ENCODE measurements around the gene ITIH5.

Gene ITIH5

DNA sequence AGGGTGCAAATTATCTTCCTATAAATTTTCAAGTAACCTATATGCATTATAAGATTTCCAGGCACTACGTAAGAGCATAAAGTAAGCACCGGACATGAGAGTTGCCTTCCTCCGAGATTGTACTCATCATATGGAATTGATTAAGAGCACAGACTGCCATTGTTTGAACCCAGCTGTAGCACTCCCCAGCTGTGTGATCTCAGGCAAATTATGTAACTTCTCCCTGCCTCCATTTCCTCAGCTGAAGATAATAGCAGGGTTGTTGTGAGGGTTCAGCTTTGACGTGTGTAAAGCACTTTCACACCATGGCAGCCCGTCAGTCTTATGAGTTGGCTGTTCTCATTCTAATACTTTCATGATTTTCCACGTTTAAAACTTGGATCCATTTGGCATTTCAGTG is 122.6 kb downstream of the ITIH5 start:
- no peak for DNase-seq

DNA sequence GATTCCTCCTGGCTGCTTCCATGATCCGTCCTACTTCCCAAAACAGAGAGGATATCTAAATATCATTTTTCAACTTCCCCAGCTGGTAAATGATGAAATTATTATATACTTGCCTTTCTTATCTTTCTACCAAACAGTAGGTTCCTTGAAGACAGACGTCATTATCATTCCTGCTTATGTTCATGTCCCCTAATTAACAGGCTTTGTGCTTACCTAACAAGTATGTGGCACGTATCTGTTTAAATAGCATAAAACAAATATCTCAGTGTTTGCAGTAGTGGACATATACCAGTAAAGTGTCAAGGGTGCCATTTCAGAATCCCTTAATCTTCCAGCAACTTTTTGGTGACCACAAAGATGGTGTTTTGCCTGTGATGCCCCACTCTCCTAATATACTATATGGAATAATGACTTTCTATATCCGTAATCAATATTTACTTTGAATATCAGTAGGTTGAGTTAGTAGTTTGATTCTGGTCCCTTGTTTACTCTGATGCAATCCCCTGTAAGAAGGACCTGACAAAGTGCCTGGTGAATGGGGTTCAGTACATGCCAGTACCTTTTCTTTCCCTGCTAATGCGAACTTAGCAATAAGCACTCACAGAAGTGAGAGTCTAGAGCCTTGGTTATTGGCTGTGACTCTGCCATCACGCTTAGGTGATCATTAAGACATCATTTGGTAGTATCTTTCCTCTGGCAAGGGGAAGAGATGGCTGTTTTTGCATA is 124.4 kb downstream of the ITIH5 start:
- DNase-seq = no peak

DNA sequence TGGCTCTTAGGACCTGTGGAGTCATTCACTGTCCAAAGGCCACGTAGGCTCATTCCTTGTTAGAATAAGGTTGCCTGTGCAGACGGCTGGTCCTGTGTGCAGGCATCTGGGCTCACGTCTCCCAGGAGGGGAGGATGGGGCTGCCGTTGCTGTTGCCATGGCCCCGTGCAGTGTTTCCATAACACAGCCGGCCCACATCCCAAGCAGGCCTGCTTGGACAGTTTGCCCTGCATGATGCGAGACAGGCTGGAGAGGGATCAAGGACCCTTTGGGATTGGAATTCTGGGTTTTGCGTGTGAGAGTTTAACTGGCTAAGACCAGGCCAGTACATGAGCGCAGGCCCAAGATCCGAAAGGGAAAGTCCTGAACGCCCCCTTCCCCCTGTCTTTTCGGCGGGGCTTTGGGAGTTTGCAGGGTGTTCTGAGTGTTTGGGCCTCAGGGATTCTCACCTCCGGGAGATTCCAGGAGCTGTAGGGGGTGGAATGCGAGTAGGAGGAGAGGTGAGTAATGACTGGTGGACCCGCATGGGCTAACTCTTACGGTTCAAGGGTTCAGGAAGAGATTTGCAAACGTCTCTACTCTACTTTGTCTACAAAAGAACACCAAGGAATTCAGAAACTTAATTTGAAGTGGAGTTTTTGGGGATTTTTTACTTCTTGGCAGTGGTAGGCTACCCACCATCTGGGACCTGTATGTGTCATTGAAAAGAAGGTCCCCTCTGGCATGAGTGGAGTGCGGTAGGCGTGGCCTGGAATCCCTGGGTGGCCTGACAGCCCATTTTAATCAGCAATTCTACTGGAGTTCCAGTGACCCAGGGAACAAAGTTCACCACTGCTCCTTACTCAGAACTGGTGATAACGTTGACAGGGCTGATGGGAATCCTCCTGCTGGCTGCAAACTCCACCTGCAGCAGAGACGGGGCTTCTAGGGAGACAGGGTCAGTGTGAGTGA is 125.4 kb downstream of the ITIH5 start:
- no peak for DNase-seq

DNA sequence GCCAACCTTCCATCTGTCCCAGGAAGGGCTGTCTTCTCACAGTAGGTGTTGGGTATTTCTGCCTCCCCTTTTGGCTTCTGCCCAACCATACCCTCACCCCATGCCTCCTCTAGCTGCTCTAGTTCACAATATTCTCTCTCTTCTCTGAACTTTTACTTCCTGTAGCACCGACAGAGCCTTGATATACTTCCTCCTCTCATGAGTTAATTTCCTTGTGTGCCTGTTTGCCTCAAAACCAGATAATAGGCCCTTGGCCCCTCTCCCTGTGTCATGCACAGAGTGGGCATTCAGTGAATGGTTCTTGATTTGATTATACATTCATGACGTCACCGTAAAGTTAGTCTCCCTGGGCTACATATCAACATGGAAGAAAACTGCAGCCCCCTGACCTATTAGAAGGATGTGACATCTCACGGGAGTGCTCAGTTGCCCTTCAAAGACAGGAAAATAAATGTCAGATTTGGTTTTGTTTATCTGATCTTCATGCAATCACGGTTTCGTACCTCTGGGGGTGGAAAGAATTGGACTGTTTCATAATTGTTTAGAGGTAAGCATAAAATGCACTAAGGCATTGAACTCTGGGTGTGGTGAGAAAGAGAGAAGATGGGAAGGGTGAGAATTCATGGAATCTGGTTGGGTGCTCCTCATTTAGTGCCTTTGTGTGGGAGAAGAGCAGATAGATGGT is 127.7 kb downstream of the ITIH5 start:
- DNase-seq = no peak

DNA sequence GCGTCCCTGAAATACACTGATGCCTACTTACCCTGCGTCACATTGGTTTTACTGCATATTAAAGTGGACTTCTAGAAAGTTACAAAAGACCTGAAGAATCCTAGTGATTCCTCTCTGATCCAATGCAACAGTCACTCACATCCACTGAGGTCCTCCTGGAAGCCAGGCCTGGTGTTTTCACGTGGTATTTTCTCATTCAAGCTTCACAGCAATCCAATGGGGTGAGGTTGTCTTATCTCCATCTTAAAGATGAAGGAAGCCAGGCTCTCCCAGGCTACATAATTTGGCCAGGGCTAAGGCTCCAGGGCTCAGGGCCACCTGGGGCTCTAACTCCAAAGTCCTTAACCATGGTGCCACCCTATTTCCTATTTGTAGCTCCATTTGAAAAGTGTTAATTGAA is 129.6 kb downstream of the ITIH5 start:
- no peak for DNase-seq

DNA sequence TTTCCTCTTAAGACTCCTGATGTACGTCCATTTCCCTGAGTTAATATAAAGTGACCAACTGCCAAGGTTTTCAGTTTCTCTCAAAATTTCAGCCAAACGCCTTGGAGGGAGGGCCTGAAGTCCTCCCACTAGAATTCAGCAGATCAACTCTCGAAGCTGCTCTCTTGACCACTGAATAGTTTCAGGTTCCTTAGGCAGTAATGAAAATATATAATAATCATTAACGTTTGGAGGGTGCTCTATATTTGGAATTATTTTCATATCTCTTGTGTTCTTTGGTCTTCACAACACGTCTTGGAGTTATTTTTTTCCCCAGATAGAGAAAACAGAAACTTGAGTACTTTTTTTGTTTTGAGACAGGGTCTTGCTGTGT is 132.3 kb downstream of the ITIH5 start:
- DNase-seq = no peak

DNA sequence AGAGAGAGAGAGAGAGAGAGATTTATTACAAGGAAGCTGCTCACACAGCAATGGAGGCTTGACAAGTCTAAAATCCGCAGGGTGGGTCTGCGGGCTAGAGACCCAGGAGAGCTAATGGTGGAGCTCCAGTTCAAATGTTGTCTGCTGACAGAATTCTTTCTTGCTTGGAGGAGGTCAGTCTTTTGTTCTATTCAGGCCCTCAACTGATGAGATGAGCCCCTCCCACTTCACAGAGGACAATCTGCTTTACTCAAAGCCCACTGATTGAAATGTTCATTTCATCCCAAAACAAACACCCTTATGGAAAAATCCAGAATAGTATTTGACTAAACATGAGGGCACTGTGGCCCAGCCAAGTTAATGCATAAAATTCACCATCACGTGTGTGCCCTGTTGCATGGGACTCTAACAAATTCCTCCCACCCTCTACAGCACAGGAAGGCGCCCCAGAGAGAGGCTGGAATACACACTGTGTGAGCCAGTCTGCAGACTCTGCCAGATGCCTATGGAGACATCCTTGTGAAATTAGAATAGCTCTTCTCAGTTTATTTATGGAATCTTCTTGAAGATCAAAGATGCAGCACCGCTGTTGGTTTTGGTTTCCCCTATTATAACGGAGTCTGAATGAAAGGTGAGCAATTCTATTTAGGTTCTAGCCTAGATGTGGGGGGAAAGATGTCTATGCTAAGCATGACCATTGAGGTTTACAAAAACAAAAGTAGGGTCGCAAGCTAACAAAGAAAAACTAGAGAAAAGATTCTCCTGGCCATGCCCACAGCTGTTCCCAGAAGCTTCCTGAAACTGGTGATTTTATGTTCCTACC is 132.9 kb downstream of the ITIH5 start:
- no peak for DNase-seq

DNA sequence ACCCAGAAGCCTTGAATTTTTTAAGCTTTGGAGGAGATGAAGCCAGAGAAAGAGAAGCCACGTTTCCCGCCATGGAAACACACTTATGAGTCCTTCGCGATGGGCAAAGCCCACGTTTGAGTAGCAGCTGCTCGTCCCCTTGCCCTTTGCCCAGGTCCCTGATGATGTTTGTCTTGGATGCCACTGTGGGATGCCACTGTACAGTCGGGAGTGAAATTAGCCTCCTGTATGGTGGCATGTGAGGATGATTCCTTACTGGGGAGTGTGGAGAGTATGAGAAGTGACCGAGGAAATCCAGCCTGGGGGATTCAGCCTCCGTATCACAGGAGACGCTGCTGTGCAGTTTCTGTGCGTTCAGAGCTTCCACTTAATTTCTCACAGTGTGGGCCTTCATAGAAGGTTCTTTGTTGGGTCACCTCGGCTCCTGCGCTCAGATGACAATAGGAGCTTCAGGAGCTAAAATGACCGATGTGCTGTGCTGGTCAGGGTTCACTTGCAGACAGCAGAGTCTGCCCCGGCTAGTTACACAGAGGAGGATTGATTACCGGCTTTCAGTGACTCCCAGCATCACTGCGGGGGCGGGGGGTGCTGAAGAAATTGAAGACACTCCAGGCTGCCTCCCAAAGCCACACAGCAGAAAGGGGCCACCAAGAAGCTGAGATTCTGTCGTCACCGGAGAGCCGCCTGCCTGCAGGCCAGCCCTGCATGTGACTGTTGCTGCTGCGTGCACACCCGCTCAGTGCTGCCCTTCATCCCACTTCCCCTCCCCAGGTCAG is 133.9 kb downstream of the ITIH5 start:
- no peak for DNase-seq

DNA sequence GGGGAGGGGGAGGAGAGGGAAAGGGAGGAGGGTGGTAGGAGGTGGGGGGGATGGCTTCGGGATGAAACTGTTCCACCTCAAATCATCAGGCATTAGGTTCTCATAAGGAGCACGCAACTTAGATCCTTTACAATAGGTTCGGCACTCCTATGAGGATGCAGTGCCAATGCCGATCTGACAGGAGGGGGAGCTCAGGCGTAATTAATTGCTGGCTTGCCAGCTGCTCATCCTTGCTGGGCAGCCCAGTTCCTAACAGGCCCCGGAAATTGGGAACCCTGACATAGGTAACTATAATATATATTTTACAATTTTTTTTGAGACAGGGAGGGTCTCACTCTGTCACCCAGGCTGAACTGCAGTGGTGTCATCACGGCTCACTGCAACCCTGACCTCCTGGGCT is 137.1 kb downstream of the ITIH5 start:
- DNase-seq = peak; percentile 8

DNA sequence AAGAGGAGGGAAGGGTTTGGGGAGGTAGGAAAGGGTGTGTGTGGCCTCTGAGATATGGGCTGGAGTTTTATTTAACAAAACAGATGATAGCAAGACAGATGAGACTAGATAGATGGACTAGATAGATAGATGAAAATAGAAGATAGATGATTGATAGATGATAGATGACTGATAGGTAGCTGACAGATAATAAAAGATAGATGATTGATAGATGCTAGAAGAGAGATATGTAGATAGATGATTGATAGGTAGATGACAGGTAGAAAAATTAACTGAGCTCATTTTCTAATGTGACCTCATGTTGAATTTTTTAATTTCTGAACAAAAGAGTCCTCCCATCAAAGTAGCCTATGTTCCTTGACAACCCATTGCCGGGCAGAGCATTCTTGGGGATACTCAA is 139.3 kb downstream of the ITIH5 start:
- DNase-seq = no peak

DNA sequence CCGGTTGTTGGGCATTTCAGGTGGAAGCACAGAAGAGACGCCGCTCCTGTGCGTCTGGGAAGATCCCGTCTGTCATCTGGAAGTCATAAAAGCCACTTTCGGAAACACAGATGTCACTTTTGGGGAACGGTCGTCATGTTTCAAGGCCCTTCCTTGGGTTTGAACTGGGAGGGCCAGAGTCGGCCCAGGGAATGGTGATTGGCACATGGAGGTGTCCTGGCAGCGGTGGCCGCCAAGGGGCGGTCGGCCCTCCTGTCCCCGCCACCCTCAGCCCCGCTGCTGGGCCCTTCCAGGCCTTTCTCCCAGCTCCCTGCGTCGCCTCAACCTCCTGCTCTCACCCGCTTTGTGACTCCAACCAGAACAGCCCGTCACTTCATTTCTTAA is 140.8 kb downstream of the ITIH5 start:
- DNase-seq = no peak

DNA sequence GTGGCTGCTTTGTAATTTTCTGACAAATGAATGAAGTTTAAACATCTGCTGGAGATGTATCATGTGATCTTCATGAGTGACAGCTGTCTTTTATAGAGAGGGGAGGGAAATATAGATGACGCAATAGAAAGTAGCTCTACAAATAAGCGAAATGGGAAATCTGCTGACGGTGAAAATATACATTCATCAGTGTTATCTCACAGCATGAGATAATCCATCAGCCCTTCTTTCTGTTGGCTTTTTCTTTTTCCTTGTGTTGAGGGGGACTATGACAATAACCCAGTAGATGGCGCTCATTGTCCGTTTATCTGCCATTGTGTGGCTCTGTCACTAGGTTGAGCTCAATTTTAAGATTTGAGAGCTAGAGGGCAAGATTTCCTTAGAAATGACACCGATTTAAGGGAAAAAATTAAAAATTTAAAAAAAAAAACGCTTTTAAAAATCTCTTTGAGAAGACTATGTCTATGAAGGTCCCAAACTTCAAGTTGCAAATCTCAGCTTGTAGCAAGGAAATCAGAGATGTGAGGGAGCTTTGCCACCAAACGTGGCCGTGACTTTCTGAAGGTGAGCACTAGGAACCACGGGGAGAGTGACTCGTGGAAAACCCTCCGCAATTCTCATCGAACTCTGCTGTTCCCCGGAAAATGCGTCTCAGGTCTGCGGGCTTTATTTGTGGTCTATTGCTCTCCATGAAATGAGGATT is 141.3 kb downstream of the ITIH5 start:
- peak; percentile 56 for DNase-seq

DNA sequence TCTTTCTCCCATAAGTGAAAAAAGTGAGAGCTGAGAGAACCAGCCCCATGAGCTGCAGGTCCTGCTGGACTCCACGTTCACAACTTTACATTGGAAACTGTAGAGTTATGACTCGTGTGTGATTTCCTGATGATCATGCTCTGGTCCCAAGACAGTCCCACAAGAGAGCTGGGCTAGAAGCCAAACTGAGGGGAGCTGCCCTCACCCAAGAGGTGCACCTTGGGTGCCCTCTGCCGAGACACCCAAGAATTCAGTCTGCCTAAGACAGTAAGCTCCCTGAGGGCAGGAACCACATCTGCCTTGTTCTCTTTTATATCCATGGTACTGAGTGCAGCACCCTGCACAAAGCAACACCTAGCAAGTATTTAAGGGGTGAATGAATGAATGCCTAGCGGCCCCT is 143.1 kb downstream of the ITIH5 start:
- DNase-seq = no peak

DNA sequence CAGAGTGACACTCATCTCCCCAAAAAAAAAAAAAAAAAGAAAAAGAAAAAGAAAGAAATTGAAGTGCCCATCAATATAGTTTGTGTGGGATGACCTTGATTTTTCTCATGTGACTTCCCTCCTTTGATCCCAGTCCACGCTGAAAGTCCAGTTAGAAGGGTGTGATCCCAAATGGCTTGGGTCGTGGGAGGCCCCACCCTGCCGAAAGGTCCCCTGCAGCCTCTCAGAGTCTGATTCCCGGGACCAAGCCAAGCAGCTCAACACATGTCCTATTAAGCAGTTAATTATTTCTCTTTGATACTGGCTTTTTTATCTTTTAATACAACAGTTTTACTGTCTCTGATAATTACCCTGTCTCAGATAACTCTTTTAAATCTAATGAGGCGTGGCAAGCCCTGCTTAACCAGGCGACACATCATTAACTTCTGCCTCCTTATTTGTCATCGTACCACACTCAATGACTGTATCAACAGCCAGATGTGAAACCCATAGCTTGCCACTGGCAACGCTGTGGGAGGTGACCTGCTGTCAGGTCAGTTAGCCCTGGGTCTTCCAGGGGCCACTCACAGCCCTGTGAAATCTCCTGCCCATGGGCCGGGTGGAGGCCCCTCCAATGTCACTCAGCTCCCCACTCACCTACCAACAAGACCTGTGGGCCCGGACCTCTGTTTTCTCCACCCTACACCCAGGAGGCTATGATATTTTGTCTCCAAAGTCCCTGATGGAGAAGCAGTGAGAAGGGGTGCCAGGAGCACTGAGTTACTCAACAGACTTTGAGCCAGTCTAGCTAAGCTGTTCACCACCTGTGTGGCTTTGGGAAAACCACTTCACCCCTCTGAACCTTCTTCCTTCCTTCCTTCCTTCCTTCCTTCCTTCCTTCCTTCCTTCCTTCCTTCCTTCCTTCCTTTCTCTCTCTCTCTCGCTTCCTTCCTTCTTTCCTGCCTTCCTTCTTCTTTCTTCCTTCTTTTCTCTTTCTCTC is 146.0 kb downstream of the ITIH5 start:
- DNase-seq = no peak

DNA sequence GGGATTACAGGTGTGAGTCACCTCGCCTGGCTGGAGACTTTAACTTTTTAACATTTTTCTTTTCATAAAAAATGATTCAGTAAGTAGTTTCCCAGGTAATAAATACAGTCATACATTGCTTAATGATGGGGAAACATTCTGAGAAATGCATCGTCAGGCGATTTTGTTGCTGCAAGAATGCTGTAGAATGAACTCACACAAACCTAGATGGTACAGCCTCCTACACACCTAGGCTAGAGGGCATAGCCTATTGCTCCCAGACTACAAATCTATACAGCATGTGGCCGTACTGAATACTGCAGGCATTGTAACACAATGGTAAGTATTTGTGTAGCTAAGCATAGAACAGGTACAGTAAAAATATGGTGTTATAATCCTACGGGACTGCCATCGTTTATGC is 147.4 kb downstream of the ITIH5 start:
- DNase-seq = no peak

DNA sequence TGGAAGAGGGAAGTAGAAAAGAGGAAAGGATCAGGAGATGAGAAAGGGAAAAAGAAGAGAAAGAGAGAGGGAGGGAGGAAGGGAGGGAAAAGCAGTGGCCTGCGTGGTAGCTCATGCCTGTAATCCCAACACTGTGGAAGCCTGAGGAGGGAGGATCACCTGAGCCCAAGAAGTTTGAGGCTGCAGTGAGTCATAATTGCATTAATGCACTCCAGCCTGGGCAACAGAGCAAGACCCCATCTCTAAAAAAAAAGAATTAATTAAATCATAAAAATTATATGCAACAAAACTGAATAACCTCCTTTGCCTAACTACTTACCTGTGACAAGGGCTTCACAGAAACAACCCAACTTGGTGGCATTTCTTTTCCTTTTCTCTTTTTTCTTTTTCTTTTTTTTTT is 148.1 kb downstream of the ITIH5 start:
- no peak for DNase-seq

DNA sequence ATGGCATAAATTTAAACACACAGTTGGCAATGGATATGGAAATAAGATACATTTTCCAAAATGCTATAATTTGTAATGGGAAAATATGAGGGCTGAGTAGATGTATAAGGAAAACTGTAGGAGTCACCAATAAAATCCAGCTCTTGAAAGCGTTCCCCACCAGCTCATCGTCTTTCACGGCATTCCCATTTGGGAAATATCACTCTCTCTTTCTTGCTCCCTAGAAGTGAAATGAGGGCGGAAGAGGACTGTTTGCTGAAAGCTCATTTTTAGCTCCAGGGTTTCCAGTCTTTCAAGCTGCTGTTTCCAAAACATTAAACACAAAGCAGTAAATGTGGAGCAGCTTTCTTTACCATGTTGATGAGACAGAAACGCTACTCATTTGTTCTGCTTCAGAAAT is 151.3 kb downstream of the ITIH5 start:
- no peak for DNase-seq

DNA sequence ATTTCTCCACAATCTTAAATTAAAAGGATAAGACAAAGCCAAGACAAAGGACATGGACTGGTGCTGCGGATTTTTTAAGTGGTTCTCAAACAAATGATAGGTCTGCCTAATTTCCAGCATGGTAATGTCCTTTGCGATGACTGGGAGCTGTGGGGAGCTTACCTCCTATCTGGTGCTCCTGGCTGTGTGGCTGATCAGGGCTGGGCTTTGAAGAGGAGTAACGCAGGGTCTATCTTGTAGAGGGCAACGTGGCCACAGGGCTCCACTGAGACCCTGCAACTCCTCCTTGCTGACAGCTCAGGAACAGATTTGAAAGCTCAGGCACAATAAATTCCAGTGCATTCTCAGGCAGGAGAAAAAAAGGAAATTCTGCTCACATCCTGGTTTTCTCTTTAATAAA is 152.8 kb downstream of the ITIH5 start:
- DNase-seq = peak; percentile 22

DNA sequence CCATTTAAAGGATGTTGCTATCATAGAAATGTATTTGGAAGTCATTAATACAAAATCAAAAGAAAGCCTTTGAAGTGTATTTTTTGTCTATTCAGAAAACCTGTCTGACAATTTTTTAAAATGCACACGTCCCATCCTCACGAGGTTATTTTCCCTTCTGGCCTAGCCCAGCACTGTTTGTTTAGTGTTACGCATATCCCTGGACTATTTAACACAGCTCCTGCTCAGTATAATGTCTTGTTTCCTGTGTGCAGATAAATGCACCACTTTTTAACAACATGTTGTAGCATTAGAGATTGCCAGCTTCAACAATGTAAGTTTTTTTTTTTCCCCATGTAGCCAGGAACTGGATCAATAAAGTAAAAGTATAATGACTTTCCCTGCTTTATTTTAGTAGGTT is 153.3 kb downstream of the ITIH5 start:
- peak; percentile 13 for DNase-seq

DNA sequence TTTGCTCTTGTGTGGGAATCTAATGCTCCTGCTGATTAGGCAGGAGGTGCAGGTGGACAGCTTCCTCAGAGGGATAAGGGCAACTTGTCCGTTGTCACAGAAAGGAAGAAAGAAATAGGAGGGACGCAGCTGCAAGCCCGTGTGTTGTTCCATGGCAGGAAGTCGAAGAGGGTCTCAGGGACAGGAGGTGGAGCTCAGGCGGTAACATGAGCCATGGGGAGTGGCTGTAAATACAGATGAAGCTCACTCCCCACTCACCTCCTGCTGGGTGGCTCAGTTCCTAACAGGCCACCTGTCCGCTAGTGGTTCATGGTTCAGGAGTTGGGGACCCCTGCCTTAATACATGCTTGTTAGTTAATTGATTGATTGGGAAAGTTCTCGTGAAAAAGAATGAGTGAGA is 154.3 kb downstream of the ITIH5 start:
- no peak for DNase-seq

All from NCI-H1092 (cell line).